H9 (cell line): ENCODE measurements around the gene CYTH3. TPM values are rescaled to one million over a fixed set of nuclear protein-coding genes. Genes with fewer than 3 reads are reported as not detected.

Experiments
- DNase-seq: peaks from one replicate; pipeline ENCODE4 v3.0.0-alpha.2; 2017
- H2AFZ ChIP-seq: one replicate; pipeline ENCODE4 v1.6.1; 2013; ENCODE audit warnings: mild to moderate bottlenecking, low read length, control low read depth, moderate library complexity
- H2AK5ac ChIP-seq: 2 replicates; pipeline ENCODE4 v1.6.1; 2013; ENCODE audit warnings: low read length, control low read depth, mixed read lengths; ENCODE audit not compliant: insufficient read length
- H2BK120ac ChIP-seq: one replicate; pipeline ENCODE4 v1.6.1; 2013; ENCODE audit warnings: low read depth, mild to moderate bottlenecking, low read length, control low read depth, inconsistent platforms; ENCODE audit not compliant: poor library complexity, severe bottlenecking
- H2BK12ac ChIP-seq: 2 replicates; pipeline ENCODE4 v1.6.1; 2013; ENCODE audit warnings: low read length, control low read depth, mixed read lengths, low read depth; ENCODE audit not compliant: insufficient read length
- H2BK15ac ChIP-seq: 2 replicates; pipeline ENCODE4 v1.6.1; 2013; ENCODE audit warnings: low read depth, low read length, control low read depth
- H2BK20ac ChIP-seq: one replicate; pipeline ENCODE4 v1.6.1; 2013; ENCODE audit warnings: low read depth, mild to moderate bottlenecking, low read length, control low read depth, inconsistent platforms; ENCODE audit not compliant: poor library complexity, severe bottlenecking
- H2BK5ac ChIP-seq: 2 replicates; pipeline ENCODE4 v1.6.1; 2013; ENCODE audit warnings: low read length, control low read depth, mixed read lengths; ENCODE audit not compliant: insufficient read length
- H3K14ac ChIP-seq: 2 replicates; pipeline ENCODE4 v1.6.1; 2013; ENCODE audit warnings: low read length, control low read depth; ENCODE audit not compliant: insufficient read depth
- H3K18ac ChIP-seq: 2 replicates; pipeline ENCODE4 v1.6.1; 2013; ENCODE audit warnings: low read depth, mild to moderate bottlenecking, mixed read lengths, low read length, control low read depth; ENCODE audit not compliant: insufficient read length
- H3K23ac ChIP-seq: 2 replicates; pipeline ENCODE4 v1.6.1; 2013; ENCODE audit warnings: low read length, control low read depth, mixed read lengths, low read depth; ENCODE audit not compliant: insufficient read length
- H3K23me2 ChIP-seq: 2 replicates; pipeline ENCODE4 v1.6.1; 2013; ENCODE audit warnings: low read depth, mild to moderate bottlenecking, mixed read lengths, low read length, control low read depth; ENCODE audit not compliant: insufficient read length, poor library complexity, severe bottlenecking
- H3K27ac ChIP-seq: 2 replicates; pipeline ENCODE4 v1.5.1; 2013; ENCODE audit warnings: low read length, control low read depth, mixed read lengths, low read depth; ENCODE audit not compliant: insufficient read length
- H3K27me3 ChIP-seq: 2 replicates; pipeline ENCODE4 v1.6.1; 2013; ENCODE audit warnings: low read length, control low read depth, inconsistent platforms; ENCODE audit not compliant: insufficient read depth
- H3K4ac ChIP-seq: 2 replicates; pipeline ENCODE4 v1.6.1; 2013; ENCODE audit warnings: low read depth, mild to moderate bottlenecking, control low read depth, inconsistent platforms, low read length, moderate library complexity
- H3K4me1 ChIP-seq: 2 replicates; pipeline ENCODE4 v1.6.1; 2013; ENCODE audit warnings: low read length, control low read depth, inconsistent platforms; ENCODE audit not compliant: insufficient read depth
- H3K4me2 ChIP-seq: 2 replicates; pipeline ENCODE4 v1.6.1; 2013; ENCODE audit warnings: low read length, control low read depth, mixed read lengths; ENCODE audit not compliant: insufficient read length, insufficient read depth
- H3K56ac ChIP-seq: 2 replicates; pipeline ENCODE4 v1.6.1; 2013; ENCODE audit warnings: low read depth, mild to moderate bottlenecking, mixed read lengths, low read length, control low read depth; ENCODE audit not compliant: insufficient read length
- H3K79me1 ChIP-seq: 2 replicates; pipeline ENCODE4 v1.6.1; 2013; ENCODE audit warnings: low read depth, mild to moderate bottlenecking, moderate library complexity, low read length, control low read depth, inconsistent platforms; ENCODE audit not compliant: insufficient read depth, poor library complexity, severe bottlenecking
- H3K79me2 ChIP-seq: 2 replicates; pipeline ENCODE4 v1.6.1; 2013; ENCODE audit warnings: low read length, control low read depth, inconsistent platforms; ENCODE audit not compliant: insufficient read depth
- H3K9ac ChIP-seq: 2 replicates; pipeline ENCODE4 v1.6.1; 2013; ENCODE audit warnings: low read length, control low read depth, mixed read lengths; ENCODE audit not compliant: insufficient read length; ENCODE audit errors: extremely low read depth
- H3K9me3 ChIP-seq: one replicate; pipeline ENCODE4 v1.6.1; 2013; ENCODE audit warnings: low read depth, low read length, inconsistent platforms; ENCODE audit not compliant: control insufficient read depth
- H3T11ph ChIP-seq: one replicate; pipeline ENCODE4 v1.6.1; 2013; ENCODE audit warnings: mild to moderate bottlenecking, low read length, control low read depth, inconsistent platforms
- H4K20me1 ChIP-seq: one replicate; pipeline ENCODE4 v1.6.1; 2013; ENCODE audit not compliant: control insufficient read depth, insufficient read length, insufficient read depth
- H4K5ac ChIP-seq: 2 replicates; pipeline ENCODE4 v1.6.1; 2013; ENCODE audit warnings: low read depth, mild to moderate bottlenecking, mixed read lengths, low read length, control low read depth; ENCODE audit not compliant: insufficient read length
- H4K8ac ChIP-seq: replicated peaks from 2 replicates; pipeline ENCODE4 v1.6.1; 2013; ENCODE audit warnings: low read length, control low read depth, mixed read lengths, low read depth; ENCODE audit not compliant: insufficient read length
- H4K91ac ChIP-seq: 2 replicates; pipeline ENCODE4 v1.6.1; 2013; ENCODE audit warnings: low read depth, mild to moderate bottlenecking, moderate library complexity, mixed read lengths, low read length, control low read depth; ENCODE audit not compliant: insufficient read length
- H3K27ac Mint-ChIP-seq, 3 experiments: 2 replicates in 2 of 3; 3 replicates in 1 of 3; pipeline ENCODE4 v1.8.0; 2020 to 2021; ENCODE audit warnings: mixed read lengths in 3 of 3, mild to moderate bottlenecking in 1 of 3, moderate library complexity in 1 of 3
- H3K27me3 Mint-ChIP-seq: 2 replicates; pipeline ENCODE4 v1.8.0; 2021; ENCODE audit warnings: low read depth, mild to moderate bottlenecking, moderate library complexity, mixed read lengths
- H3K36me3 Mint-ChIP-seq, 3 experiments: 2 replicates in 2 of 3; 3 replicates in 1 of 3; pipeline ENCODE4 v1.8.0; 2020 to 2021; ENCODE audit warnings: low read depth in 3 of 3, mixed read lengths in 3 of 3; ENCODE audit not compliant: insufficient read depth in 1 of 3
- H3K4me1 Mint-ChIP-seq, 2 experiments: 2 replicates each; pipeline ENCODE4 v1.8.0; 2020; ENCODE audit warnings: mixed read lengths in 2 of 2
- H3K4me3 Mint-ChIP-seq, 2 experiments: 2 replicates in 1 of 2; 3 replicates in 1 of 2; pipeline ENCODE4 v1.8.0; 2020 to 2021; ENCODE audit warnings: mild to moderate bottlenecking in 2 of 2, mixed read lengths in 2 of 2, moderate library complexity in 1 of 2
- H3K9me3 Mint-ChIP-seq, 2 experiments: 2 replicates in 1 of 2; 3 replicates in 1 of 2; pipeline ENCODE4 v1.8.0; 2020; ENCODE audit warnings: mild to moderate bottlenecking in 2 of 2, mixed read lengths in 2 of 2, moderate library complexity in 1 of 2
- CTCF ChIP-seq: fragments of 200-600 bp; sonication (generic); conservative IDR thresholded peaks from 3 replicates; pipeline ENCODE4 v1.8.0; 2021; ENCODE audit warnings: antibody characterized with exemption, mild to moderate bottlenecking
- WGBS: extraction: QIAGEN DNeasy Blood & Tissue Kit; methylation state at CpG from one replicate; pipeline ENCODE4 v1.1.7; 2013; ENCODE audit warnings: missing lambda C conversion rate, low lambda C conversion rate, mixed read lengths; ENCODE audit not compliant: insufficient read length; ENCODE audit errors: extremely low coverage; 5-methylcytosine and 5-hydroxymethylcytosine counted together
- total RNA-seq: library from RNA; stranded (reverse); gene quantifications from 2 replicates; pipeline ENCODE4 v1.2.1, GENCODE V29; 2021

CYTH3 gene
- total RNA-seq, 1 experiment from 2014 or later, result 12.3 TPM

DNA sequence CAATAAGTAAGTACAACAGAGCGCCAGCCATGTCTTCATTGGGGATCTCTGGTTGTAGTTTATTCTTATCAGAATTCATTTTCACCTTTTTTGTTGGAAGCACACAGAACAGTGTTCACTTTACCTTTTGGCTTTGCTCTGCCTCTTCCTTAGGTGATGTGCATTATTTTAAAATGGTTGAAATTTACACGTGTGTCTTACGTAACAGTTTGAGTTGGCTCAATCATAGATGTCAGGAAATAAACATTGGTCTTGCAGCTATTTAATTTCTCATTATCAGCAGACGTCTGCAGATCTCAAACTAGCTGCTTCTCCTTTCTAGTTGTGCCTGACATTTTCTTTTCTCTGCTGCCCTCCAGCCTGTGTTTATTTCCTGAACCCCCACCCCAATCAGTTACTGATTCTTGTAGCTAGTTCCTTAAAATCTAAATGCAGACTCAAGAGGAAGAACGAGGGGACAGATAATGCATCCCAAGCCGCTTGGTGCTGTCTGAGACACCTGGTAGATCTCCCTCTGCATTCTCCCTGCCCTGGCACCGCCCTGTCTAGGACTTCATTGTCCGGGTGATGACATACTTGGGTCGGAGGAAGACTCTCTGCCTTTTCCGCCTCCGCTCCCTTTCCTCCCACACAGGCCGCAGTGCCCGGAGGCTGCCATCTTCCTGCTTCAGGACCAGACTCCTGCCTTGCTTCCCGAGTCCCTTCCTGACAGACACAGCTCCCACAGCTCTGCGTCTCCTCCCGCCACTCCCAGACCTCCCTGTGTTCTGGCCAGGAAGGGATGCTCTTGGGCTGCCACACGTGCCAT is 133.0 kb downstream of the CYTH3 start:
- no peak overlapping the region for H3T11ph ChIP-seq
- Mint-ChIP-seq H3K27me3 (no peaks in the 10 kb centered on the region), H3K27ac (no peak overlapping the region; a peak in 1 of 7 replicates), H3K9me3 (no peaks in the 10 kb centered on the region), H3K36me3 (peaks cover 16 to 55% (median 48%) of the 10 kb centered on the region in 3 experiments; a peak in 6 of 7 replicates), H3K4me1 (no peaks in the 10 kb centered on the region), H3K4me3 (no peak overlapping the region)
- no peak overlapping the region for H3K18ac ChIP-seq
- no peak overlapping the region for H3K14ac ChIP-seq
- H3K56ac ChIP-seq, result no peak overlapping the region
- H4K5ac ChIP-seq, result no peak overlapping the region
- H3K23ac ChIP-seq, result no peak overlapping the region
- TF ChIP-seq CTCF, result no peak
- no peaks in the 10 kb centered on the region; the same call in 1 of the 2 replicates for H3K79me2 ChIP-seq
- no peaks in the 10 kb centered on the region for H3K79me1 ChIP-seq
- H3K27ac ChIP-seq, result no peak overlapping the region
- no peak overlapping the region for H2BK20ac ChIP-seq
- H2BK15ac ChIP-seq, result no peak overlapping the region
- H4K20me1 ChIP-seq, result no peaks in the 10 kb centered on the region
- H3K27me3 ChIP-seq, result no peaks in the 10 kb centered on the region
- H3K4me1 ChIP-seq, result no peaks in the 10 kb centered on the region
- H3K4me2 ChIP-seq, result no peak overlapping the region
- no peak overlapping the region for H2AK5ac ChIP-seq
- WGBS, result no CpG with 5 or more reads among the region's 17 CpGs
- no peaks in the 10 kb centered on the region for H3K23me2 ChIP-seq
- H2BK5ac ChIP-seq, result no peak overlapping the region
- H4K91ac ChIP-seq, result no peak overlapping the region
- H2BK12ac ChIP-seq, result no peak overlapping the region
- H3K9me3 ChIP-seq, result no peaks in the 10 kb centered on the region
- no peak for DNase-seq
- no peak overlapping the region for H2AFZ ChIP-seq
- no peak overlapping the region for H3K4ac ChIP-seq
- no peak overlapping the region for H4K8ac ChIP-seq
- H2BK120ac ChIP-seq, result no peak overlapping the region
- no peak overlapping the region for H3K9ac ChIP-seq
